GM12873 (cell line): ENCODE data around the gene CERS6.

Source experiments
- TF ChIP-seq, protein P1 (sequence below): IDR thresholded peaks from 2 replicates; pipeline ENCODE4 v1.5.1; 2012; ENCODE audit warnings: low read depth, mild to moderate bottlenecking, moderate library complexity, low read length, control low read depth; ENCODE audit not compliant: insufficient read depth; ENCODE audit errors: missing control alignments

CERS6 gene

DNA sequence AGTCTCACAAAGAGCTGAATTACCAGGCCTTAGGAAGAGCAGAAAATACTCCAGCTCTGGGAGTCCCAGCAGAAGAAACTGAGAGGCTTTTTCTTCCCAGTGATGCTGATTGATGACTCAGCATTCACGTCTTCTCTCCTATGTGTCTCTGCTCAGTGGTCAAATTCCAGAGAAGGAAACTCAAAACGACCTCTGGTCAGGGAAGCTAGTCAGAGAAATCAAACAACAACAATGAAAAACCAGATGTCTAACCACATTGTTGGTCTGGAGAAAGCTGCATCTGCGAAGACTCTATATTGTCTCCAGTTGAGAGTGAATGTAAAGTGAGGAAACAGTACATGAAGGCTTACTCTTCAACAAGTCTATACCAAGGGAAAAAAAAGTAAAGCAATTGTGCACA is 28.6 kb upstream of the CERS6 start:
- TF ChIP-seq, protein P1, sequence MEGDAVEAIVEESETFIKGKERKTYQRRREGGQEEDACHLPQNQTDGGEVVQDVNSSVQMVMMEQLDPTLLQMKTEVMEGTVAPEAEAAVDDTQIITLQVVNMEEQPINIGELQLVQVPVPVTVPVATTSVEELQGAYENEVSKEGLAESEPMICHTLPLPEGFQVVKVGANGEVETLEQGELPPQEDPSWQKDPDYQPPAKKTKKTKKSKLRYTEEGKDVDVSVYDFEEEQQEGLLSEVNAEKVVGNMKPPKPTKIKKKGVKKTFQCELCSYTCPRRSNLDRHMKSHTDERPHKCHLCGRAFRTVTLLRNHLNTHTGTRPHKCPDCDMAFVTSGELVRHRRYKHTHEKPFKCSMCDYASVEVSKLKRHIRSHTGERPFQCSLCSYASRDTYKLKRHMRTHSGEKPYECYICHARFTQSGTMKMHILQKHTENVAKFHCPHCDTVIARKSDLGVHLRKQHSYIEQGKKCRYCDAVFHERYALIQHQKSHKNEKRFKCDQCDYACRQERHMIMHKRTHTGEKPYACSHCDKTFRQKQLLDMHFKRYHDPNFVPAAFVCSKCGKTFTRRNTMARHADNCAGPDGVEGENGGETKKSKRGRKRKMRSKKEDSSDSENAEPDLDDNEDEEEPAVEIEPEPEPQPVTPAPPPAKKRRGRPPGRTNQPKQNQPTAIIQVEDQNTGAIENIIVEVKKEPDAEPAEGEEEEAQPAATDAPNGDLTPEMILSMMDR, result no peak

DNA sequence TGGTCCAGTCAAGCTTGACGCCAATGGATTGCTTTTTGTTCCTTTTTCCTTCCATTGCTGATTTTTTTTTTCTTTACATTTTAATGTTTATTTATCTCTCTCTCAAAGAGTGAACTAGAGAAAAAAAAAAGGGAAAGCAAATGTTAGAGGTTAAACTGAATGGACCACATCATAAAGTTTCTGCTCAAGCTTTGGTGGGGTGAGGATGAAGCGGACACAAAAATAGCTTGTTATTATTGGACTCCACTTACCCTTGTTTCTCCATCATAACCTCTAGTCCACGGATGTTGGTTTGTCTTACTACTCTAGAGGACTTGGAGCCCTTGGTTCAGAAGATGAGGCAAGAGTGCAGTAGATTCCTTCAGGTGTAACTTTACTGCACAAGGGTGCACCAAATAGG is 27.6 kb upstream of the CERS6 start:
- TF ChIP-seq, protein P1, result no peak

DNA sequence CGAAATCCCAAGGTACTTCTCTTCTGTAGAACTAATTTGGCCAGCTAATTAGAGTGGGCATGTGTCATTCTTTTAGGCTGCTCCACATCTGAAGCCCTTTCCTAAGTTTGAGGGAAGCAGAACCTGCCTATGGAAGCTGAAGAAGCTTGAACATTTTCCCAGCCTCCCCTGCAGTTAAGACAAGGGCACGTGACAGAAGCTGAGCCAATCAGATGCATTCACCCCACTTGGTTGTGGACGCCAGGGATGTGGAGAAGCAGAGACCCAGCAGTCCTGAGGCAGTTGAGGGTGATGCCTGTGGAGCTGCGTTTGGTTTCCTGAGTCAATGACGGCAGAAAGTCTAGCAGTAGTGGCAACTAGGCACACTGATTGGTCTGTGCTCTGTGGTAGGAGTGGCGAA is 26.1 kb upstream of the CERS6 start:
- TF ChIP-seq, protein P1, result no peak

DNA sequence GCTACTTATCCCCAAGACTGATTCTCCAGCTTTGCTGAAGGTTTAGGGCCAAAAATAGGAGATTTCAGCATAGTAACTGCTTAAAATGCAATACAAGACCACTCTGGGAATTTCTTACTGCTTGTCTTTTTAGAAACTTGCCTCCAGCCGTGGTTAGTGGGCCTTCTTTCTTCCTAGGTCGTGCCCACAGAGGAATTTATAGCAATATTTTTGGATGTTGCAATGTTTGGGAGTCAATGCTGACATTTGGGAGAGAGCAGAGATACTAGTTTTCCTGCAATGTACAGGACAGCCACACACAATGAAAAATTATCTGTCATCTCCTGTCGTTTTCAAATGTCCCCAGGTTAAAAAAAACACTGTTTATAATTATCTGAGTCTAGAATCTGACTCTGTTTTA is 25.6 kb upstream of the CERS6 start:
- TF ChIP-seq, protein P1, result no peak

DNA sequence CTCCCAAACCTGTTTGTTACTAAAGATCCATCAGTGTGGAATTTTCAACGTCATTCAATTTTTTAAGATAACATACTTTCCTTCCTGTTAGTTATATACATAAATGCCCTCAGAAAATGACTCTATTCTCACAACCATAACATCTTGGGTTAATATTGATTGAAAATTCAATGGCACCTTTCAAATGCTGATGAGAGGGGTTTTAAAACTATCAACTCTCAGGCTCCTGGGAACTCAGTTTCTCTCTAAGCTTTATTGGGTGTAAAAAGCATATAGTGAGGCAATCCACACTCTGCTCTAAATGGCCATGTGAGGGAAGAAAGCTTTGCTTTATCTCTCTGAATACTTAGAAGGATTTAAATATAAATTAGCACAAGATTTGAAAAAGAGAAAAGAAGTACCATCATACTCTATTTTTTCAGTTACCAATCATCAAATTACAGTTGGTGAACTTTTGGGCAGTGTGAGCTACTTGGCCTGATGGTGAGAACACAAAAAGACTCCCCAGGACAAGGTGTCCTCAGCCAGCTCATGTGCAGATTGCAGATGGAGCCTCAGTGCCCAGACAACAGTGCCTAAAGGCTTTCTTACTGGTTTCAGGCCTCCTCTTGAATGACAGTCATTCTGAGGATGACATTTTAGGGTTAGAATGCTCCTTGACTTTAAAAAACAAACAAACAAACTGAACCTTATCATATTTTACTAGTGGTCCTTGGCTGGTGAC is 24.6 kb upstream of the CERS6 start:
- TF ChIP-seq, protein P1, result no peak

DNA sequence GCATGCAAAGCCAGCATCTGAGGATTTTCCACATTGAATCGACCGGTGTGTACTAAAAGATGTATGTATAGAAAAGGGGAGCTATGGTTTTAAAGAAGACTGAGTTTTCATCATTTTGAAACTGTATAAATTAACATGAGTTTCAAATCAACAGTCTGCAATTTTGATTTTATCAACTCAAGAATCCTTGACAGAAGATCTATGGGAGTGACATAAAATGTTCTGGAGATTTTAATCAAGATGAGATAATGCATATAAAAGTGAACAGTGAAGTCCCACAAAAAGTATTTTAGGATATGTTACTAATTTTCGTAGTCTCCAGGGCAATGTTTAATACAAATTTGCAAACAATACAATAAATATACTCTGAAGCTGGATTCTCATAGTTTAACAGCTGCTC is 24.0 kb upstream of the CERS6 start:
- TF ChIP-seq, protein P1, result no peak

DNA sequence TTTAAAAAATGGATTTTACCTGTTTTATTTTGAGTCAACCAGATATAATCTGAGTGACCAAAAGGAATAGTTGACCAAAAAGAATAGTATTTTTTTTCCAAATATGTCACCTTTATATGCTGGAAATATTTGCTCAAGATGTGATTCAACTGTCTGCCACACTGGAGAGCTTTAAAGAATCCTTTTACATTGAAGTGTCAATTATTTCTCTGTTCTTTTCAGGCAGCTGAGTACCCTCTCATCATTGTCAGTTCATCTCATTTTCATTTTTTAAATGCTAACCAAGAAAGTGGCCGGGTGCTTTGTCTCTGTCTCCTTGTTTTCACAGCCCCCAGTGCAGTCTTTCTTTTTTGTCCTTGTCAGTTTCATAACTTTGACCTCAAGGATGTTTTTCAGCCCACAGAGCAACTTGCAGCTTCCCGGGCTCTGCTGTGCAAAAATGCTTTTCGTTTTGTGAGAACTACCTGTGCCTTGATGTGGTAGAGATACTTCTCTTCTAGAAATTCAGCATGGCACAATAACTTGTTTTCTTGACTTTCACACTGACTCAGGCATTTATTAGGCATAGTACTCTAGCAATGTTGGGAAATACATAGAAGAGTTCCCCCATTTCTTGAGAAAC is 23.4 kb upstream of the CERS6 start:
- TF ChIP-seq, protein P1, result no peak
